ENCODE data around the gene MDFI.

MDFI gene

GRCh38 chr6:41642960-41643898, 5.0 kb downstream of the MDFI start:
- no peak for DNase-seq (ENCODE audit: low read depth)
- TF ChIP-seq, protein P1, sequence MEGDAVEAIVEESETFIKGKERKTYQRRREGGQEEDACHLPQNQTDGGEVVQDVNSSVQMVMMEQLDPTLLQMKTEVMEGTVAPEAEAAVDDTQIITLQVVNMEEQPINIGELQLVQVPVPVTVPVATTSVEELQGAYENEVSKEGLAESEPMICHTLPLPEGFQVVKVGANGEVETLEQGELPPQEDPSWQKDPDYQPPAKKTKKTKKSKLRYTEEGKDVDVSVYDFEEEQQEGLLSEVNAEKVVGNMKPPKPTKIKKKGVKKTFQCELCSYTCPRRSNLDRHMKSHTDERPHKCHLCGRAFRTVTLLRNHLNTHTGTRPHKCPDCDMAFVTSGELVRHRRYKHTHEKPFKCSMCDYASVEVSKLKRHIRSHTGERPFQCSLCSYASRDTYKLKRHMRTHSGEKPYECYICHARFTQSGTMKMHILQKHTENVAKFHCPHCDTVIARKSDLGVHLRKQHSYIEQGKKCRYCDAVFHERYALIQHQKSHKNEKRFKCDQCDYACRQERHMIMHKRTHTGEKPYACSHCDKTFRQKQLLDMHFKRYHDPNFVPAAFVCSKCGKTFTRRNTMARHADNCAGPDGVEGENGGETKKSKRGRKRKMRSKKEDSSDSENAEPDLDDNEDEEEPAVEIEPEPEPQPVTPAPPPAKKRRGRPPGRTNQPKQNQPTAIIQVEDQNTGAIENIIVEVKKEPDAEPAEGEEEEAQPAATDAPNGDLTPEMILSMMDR (IDR thresholded peaks at IDR 0.05; ENCODE audit: low read length, missing control alignments): no peak
- H3K4me3 ChIP-seq (replicated peaks; ENCODE audit: low read depth, low read length): no peak overlapping the region

DNA sequence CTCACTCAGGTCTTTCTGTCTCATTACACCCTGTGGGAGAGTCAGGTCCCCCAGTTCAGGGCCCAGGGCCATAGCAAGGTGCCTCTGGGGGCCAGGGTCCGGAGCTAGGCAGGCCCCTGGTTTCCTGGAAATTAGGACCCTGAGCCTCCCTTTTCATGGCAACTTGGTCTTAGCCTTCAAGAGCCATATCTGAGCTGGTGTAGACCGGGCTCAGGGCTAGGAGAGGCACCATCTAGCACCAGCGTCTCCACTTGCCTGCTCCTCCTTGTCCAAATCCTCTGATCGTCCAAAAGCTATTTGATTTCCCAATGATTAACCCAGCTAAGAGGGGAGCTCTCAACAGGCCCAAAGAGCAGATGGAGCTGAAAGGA, 5.6 kb downstream of the MDFI start:
- DNase-seq (ENCODE audit: low read depth): no peak

GRCh38 chr6:41644297-41644879, 6.1 kb downstream of the MDFI start:
- no peak overlapping the region for H3K4me3 ChIP-seq (replicated peaks; ENCODE audit: low read depth, low read length)
- DNase-seq (ENCODE audit: low read depth): no peak
- TF ChIP-seq, protein P1 (IDR thresholded peaks at IDR 0.05; ENCODE audit: low read length, missing control alignments): no peak

More for the DNA sequence above, 5.6 kb downstream of the MDFI start:
- no peak overlapping the region for H3K4me3 ChIP-seq (replicated peaks; ENCODE audit: low read depth, low read length)
- TF ChIP-seq, protein P1 (IDR thresholded peaks at IDR 0.05; ENCODE audit: low read length, missing control alignments): no peak

DNA sequence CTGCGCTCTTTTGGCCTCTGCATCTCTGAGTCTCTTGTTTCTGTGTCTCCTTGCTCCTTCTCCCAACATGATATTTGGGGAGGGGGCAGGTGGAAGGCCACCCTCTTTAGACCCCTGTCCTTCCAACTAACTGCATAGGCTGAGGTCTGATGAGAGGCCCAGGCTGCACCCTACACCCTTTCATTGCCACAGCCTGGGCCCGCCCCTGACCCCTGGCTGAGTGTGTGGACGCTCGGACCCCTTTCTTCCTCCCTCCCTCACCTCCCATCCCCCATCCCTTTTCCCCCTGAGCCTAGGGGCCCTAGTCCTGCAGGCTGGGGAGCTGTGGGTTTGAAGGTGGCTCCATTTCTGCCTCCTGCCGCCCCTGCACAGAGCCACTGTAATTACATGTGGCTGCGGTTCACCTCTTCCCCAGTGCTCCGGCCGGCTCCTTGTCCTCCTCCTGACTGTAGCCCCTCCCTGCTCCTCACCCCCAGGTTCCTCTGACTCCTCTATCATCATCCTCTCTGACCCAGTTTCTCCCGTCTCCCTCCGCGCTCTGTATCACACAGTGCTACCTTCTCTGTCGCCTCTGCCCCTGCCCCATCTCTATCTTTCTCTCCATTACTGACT, 6.8 kb downstream of the MDFI start:
- DNase-seq (ENCODE audit: low read depth): no peak
- H3K4me3 ChIP-seq (replicated peaks; ENCODE audit: low read depth, low read length): no peak overlapping the region
- TF ChIP-seq, protein P1 (IDR thresholded peaks at IDR 0.05; ENCODE audit: low read length, missing control alignments): no peak

- TF ChIP-seq, protein P1 (IDR thresholded peaks at IDR 0.05; ENCODE audit: low read length, missing control alignments): no peak
- H3K4me3 ChIP-seq (replicated peaks; ENCODE audit: low read depth, low read length): no peak overlapping the region
- no peak for DNase-seq (ENCODE audit: low read depth)
These were observed 7.9 kb downstream of the MDFI start for GRCh38 chr6:41646026-41646795.

GRCh38 chr6:41647061-41647511, 8.8 kb downstream of the MDFI start:
- TF ChIP-seq, protein P1 (IDR thresholded peaks at IDR 0.05; ENCODE audit: low read length, missing control alignments): no peak
- H3K4me3 ChIP-seq (replicated peaks; ENCODE audit: low read depth, low read length): no peak overlapping the region
- DNase-seq (ENCODE audit: low read depth): no peak
